HL-60 (cell line): ENCODE data around the gene ATXN7L1.

ENCODE experiments used
- GABPA ChIP-seq: IDR thresholded peaks from 2 replicates; pipeline ENCODE4 v1.6.1; 2012; ENCODE audit warnings: low read depth
- POLR2AphosphoS5 ChIP-seq: IDR thresholded peaks from 2 replicates; pipeline ENCODE4 v1.6.1; 2012; ENCODE audit warnings: low read depth
- REST ChIP-seq: IDR thresholded peaks from 2 replicates; pipeline ENCODE4 v1.6.1; 2012; ENCODE audit warnings: low read depth; ENCODE audit not compliant: insufficient replicate concordance
- SPI1 ChIP-seq: IDR thresholded peaks from 2 replicates; pipeline ENCODE4 v1.6.1; 2012; ENCODE audit warnings: low read depth, mild to moderate bottlenecking, borderline replicate concordance
- TF ChIP-seq, protein P1 (sequence below): IDR thresholded peaks from one replicate; pipeline ENCODE4 v1.5.1; 2011; ENCODE audit warnings: low read length, control low read depth, inconsistent platforms; ENCODE audit not compliant: insufficient read depth

DNA sequence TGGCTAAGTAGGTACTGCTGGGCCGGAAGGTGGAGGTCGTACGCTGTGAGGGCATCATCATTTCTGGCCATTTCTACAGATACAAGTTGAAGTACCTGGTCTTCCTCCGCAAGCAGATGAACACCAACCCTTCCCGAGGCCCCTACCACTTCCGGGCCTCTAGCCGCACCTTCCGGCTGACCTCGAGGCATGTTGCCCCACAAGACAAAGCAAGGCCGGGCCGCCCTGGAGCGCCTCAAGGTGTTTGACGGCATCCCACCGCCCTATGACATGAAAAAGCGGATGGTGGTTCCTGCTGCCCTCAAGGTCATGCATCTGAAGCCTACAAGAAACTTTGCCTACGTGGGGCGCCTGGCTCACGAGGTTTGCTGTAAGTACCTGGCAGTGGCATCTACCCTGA lies 56.8 kb downstream of the ATXN7L1 start:
- TF ChIP-seq, protein P1, sequence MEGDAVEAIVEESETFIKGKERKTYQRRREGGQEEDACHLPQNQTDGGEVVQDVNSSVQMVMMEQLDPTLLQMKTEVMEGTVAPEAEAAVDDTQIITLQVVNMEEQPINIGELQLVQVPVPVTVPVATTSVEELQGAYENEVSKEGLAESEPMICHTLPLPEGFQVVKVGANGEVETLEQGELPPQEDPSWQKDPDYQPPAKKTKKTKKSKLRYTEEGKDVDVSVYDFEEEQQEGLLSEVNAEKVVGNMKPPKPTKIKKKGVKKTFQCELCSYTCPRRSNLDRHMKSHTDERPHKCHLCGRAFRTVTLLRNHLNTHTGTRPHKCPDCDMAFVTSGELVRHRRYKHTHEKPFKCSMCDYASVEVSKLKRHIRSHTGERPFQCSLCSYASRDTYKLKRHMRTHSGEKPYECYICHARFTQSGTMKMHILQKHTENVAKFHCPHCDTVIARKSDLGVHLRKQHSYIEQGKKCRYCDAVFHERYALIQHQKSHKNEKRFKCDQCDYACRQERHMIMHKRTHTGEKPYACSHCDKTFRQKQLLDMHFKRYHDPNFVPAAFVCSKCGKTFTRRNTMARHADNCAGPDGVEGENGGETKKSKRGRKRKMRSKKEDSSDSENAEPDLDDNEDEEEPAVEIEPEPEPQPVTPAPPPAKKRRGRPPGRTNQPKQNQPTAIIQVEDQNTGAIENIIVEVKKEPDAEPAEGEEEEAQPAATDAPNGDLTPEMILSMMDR = no peak
- TF ChIP-seq REST (no peak), SPI1 (no peak), GABPA (no peak), POLR2AphosphoS5 (no peak)
